Measurements from ENCODE around the gene HYAL3.
"Not testable (repeated sequence)": the region's sequence is repeated elsewhere in the genome, so short reads cannot be mapped to it uniquely, and the experiment has no call there.

HYAL3 gene

DNA sequence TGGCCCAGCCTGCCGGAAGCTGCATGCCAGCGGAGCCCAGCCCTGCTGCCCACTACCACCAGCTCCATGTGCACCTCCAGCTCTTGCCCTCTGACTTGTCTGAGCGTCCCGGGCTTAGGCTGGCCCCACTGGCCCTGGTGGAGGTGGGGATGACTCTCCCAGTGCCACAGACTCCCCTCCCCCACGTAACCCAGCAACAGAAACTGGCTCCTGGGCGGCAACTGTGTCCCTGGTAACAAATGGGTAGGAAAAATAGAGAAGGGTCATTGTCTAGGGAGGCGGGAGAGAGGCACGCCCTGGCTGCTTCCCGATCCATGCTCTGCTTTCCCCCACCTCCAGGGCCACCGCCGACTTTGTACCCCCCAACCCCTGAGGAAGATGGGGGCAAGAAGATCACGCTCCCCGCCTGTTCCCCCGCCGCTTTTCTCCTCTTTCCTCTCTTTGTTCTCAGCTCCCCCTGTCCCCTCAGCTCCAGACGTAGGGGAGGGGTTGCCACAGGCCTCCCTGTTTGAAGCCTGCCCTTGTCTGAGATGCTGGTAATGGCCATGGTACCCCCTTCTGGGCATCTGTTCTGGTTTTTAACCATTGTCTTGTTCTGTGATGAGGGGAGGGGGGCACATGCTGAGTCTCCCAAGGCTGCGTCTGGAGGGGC, 41.0 kb downstream of the HYAL3 start:
- no peak for DNase-seq (ENCODE audit: low spot score)

DNA sequence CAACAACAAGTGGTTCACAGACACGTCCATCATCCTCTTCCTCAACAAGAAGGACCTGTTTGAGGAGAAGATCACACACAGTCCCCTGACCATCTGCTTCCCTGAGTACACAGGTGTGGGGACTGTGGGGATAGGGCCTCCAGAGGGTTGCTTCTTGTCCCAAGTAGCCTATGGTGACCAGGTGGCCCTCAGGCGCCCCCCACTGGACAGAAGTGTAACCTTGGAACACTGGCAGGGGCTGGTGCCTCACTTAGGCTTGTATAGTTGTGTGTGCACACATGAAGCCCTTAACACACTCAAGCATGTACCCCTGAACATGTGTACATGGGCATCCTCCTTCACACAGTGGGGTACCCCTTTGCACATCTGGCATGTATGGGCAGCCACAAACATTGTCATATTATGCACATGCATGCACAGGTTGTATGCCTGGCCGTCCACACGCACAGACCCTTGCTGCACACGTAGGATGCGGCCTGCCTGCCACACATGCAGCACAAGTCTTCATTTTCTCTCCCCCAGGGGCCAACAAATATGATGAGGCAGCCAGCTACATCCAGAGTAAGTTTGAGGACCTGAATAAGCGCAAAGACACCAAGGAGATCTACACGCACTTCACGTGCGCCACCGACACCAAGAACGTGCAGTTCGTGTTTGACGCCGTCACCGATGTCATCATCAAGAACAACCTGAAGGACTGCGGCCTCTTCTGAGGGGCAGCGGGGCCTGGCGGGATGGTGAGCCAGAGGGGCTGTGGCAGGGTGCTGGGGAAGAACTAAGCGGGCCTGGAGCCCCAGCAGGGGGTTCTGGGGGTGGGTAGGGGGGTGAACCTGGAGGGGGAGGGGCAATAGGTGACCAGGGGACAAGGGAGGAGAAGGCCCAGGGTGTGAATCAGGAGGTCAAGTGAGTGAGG, 42.0 kb downstream of the HYAL3 start:
- DNase-seq (ENCODE audit: low spot score), result no peak

DNA sequence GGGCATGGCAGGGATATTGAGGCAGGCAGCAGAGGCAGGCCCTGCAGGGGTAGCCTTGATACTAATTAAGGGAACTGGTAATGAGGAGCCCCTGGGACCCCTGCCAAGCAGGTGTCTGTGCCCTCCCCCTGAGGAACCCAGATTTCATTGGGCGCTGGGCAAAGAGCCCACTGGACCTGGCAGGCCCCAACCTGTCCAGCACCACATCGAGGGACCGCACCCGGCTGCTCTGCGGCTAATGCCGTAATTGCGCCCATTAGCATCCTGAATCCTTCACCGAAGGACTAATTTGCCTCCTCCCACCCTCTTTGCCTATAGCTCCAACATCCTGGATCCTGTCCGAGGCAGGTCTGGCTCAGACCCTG, 44.0 kb downstream of the HYAL3 start:
- DNase-seq (ENCODE audit: low spot score), result no peak

DNA sequence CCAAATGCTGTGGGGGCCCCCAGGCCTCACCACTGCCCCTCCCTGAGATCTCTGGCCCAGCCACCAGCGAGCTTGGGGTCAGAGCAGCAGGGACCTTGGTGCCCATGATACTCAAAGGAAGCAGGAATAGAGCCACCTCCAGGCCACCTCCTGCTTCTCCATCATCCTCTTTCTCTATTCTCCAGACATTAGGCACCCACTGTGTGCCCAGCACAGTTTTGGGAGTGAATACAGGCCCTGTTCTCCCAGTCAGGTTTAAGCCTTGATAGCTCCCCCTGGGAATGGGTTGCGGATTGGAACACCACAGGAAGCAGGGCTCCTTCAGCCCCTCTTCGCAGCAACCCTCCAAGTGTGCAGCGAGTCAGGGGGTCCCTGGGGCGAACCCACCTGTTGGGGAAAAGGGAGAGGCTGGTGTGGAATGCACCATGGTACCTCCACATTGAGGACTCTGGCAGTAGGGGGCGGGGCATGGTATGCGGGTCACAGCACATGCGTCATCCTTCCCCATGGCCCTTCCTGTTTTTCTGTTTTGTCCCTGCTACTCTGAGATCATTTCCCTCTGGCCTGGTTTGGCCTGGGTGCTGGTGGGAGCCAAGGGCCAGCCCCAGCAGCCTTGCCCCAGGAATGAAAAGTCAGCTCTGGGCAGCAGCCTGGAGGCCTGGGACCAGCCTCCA, 44.5 kb downstream of the HYAL3 start:
- DNase-seq (ENCODE audit: low spot score), result peak; percentile 84

DNA sequence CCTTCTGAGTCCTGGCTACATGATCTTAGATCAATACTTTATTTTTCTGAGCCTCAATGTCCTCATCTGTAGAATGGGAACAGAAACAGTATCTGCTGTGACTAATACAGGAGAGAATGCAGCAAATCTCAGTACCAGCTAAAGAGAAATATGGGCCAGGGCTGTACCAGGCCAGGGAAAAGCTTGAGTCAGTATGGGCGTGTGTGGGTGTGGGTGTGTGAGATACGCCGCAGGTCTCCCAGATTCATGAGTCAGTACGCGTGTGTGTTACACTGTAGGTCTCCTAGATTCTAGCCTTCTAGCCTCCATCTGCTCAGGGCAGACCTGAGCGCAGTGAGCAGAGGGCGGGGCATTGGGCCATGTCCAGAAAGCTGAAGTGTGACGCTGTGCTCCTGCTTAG, 48.0 kb downstream of the HYAL3 start:
- no peak for DNase-seq (ENCODE audit: low spot score)

DNA sequence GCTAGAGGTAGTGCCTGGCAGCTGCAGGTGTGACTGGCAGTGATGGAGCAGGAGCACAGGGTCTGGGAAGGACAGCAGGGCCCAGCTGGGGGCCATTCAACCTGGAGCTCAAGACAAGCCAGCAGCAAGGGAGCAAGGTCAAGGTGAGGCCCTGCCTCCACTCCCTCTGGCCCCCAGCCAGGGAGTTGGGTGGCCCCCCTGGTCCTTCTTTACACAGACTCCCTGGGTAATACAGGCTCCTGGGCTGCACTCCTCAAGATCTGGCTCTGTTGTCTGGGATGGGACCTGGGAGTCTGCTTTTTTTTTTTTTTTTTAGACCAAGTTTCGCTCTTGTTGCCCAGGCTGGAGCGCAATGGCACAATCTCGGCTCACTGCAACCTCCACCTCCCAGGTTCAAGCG, 48.7 kb downstream of the HYAL3 start:
- DNase-seq (ENCODE audit: low spot score), result no peak

DNA sequence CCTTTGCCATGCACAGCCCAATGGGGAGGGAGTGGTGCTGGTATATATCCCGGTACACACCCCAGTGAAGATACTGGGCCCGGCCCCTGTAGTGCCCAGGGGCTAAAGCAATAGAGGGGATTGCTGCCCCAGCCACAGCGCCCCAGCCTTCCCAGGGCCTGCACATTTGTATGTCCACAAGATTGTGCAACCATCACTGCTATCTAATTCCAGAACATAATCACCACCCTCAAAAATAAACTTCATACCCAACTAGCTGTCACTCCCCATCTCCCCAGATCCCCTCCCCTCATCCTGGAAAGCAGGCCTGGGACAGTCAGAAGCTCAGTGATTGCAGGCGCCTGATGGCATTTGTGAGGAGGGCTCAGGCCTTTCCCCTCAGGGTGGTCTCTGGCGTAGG, 49.7 kb downstream of the HYAL3 start:
- no peak for DNase-seq (ENCODE audit: low spot score)

DNA sequence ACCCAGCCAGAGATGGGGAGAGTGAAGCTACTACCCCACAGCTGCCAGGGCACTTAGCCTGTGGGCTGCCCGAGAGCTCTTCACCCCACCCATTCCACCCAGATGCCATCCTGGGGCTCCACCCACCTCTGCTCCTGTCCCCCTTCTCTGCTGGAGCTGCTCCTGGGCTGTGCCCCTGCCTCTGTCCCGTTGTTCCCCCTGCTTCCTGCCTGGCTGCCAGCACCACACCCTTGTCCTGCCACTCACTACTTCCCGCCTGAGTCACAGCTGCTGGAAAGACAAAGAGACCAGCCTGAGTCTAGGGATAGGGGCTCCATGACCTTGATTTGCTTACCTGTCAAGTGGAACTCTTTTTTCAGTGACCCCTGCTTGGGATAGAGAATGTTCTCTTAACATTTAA, 50.8 kb downstream of the HYAL3 start:
- peak; percentile 82 for DNase-seq (ENCODE audit: low spot score)

DNA sequence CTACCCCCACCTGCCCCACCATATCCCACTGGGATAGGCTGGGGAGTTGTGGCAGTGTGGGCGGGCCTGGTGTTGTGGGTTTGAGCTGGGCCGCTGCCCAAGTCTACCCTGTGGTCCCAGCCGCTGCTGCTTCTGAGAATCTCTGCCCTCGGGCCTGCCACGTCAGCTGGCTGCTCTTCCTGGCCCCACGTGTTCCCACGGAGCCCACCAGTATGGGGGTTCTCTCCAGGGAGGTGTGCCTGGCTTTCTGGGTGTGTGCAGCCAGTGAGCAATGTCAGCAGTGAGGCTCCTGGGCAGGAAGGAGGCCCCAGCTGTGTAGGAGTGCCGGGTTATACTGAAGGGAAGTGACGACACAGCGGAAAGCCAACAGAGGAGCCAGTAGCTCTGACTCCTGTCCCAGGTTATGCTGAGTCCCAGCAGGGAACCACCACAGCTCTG, 52.7 kb downstream of the HYAL3 start:
- DNase-seq (ENCODE audit: low spot score), result peak; percentile 92

DNA sequence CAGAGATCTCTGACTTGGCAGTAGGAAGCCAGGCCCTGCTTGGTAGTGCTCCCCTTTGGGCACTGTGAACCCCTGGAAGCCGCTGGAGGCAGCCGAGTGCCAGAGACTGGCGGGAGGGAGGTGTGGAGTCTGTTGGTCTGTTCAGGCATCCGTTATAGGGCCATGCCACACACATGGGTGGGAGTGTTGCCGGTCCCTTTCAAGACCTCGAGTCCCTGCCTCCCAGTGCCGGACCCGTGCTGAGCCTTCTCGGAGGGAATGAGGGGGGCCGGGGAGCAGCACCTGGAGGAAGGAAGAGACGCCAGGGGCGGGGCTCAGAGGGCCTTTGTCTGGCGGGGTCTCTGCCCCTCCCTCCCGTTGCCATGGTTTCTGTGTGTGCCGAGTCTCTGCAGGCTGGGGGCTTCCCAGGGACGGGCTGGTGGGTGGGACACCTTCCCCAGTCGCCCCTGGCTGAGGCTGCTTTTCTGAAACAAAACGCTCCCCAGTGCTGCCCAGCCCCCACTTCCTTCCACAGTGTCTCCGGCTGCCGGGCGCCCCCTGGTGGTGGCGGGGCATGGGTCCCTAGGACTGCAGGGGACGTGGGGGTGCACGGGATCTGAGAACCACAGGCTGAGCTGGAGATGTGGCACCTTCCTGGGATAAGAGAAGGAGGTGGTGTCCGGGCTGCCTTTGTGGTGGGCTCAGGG, 53.2 kb downstream of the HYAL3 start:
- DNase-seq (ENCODE audit: low spot score), result peak; percentile 91

DNA sequence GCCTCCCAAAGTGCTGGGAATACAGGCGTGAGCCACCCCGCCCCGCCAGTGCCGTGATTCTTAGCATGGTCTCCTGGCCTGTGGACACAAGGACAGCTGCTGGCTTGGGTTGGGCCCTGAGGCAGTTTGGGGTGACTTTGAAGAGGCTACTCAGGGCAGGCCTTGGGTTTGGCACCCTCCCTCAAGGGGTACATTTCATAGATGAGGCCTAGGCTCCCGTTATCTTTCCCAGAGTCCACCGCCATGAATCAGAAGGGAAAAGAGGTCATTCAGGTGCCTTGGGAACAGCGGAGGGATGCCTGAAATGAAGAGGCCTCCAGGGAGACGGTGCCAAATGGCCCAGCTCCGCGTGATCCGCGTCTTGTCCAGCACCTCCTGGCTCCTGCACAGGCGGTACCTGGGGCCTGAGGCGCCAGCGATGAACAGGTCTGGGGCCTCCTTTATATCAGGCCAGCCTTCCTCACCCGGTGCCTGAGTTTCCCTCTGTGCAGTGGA, 53.9 kb downstream of the HYAL3 start:
- no peak for DNase-seq (ENCODE audit: low spot score)

DNA sequence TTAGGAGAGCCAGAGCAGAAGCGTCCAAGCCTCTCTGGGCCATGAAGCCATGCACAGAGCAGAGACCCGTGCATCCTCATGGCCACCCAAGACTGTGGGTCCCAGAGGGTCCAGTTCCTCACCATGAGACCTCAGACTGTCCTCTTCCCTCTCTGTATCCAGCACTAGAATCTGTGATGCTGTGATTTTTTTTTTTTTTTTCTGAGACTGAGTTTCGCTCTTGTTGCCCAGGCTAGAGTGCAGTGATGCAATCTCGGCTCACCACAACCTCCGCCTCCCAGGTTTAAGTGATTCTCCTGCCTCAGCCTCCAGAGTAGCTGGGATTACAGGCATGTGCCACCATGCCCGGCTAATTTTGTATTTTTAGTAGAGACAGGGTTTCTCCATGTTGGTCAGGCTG, 54.4 kb downstream of the HYAL3 start:
- not testable (repeated sequence) for DNase-seq (ENCODE audit: low spot score)

DNA sequence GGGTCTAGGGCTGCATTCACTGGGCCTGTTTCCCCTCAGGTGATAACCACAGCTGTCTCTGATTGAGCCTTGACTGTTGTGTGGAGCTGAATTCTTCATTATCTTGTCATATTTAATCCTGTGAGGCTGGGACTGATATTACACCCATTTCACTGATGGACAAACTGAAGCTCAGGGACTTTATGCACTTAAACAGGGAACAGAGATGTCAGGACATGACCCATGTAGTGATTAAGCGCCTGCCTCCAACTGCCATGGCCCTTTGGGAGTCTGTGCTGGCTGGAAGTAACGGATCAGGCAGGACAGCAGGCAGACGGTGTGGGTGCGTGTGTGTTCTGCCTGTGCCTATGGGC, 55.7 kb downstream of the HYAL3 start:
- no peak for DNase-seq (ENCODE audit: low spot score)

DNA sequence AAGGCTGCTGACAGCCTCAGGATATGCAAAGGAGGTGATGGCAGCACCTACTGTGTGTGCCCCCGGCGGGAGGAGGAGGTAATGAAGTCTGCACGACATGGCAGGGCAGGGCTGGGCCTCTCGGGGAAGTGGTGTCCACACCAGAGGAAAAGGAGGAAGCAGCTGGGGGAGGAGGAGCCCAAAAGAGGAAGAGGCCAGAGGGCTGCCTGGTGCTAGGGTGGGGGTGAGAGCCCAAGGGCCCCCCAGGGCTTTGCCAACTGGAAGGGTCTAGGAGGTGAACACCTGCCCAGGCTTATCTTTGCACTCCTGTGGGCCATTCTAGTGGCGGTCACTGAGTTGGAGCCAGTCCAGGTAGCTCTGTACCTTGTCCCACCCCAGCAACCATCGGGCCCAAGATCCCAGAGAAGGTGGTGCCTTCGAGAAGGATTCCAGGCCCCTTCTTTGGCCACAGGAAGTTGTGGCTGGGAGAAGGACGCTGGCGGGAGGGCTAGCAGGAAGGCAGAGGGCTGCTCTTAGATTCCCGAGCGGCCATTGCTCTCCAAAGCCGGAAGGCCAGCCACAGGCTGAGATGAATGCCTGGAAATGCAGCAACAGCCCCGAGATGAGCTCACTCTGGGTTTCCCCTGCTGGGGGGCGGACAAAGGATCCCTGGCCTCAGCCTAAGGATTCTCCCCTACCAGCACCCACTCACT, 56.2 kb downstream of the HYAL3 start:
- DNase-seq (ENCODE audit: low spot score), result peak; percentile 91

Measured in kidney capillary endothelial cell (primary cell).